Smooth muscle cell (in vitro differentiated cells): ENCODE data around the gene ARHGAP40. TPM values are rescaled to one million over a fixed set of nuclear protein-coding genes. Genes with fewer than 3 reads are reported as not detected.

Experiments
- DNase-seq: peaks from one replicate; lab custom pipeline; 2025; ENCODE audit not compliant: unreplicated experiment; lab: John Stamatoyannopoulos, UW
- H2AFZ ChIP-seq: fragments of 200-600 bp; sonication (generic); 2 replicates; pipeline ENCODE4 v1.6.0; 2016; ENCODE audit warnings: antibody characterized with exemption, low read depth, mild to moderate bottlenecking
- H3F3A ChIP-seq: fragments of 200-600 bp; sonication (generic); 2 replicates; pipeline ENCODE4 v1.6.0; 2017; ENCODE audit warnings: antibody characterized with exemption, low read depth
- H3K27ac ChIP-seq: fragments of 200-600 bp; sonication (generic); 2 replicates; pipeline ENCODE4 v1.5.1; 2016; ENCODE audit warnings: low read depth, mild to moderate bottlenecking
- H3K27me3 ChIP-seq: fragments of 200-600 bp; sonication (generic); 2 replicates; pipeline ENCODE4 v1.6.1; 2016; ENCODE audit warnings: low read depth, mild to moderate bottlenecking
- H3K36me3 ChIP-seq: fragments of 200-600 bp; sonication (generic); 2 replicates; pipeline ENCODE4 v1.5.1; 2016; ENCODE audit warnings: low read depth
- H3K4me1 ChIP-seq: fragments of 200-600 bp; sonication (generic); 2 replicates; pipeline ENCODE4 v1.5.1; 2016; ENCODE audit warnings: low read depth
- H3K4me2 ChIP-seq: fragments of 200-600 bp; sonication (generic); 2 replicates; pipeline ENCODE4 v1.6.0; 2016; ENCODE audit warnings: mild to moderate bottlenecking
- H3K4me3 ChIP-seq: fragments of 200-600 bp; sonication (generic); 2 replicates; pipeline ENCODE4 v1.5.1; 2016; ENCODE audit warnings: mild to moderate bottlenecking
- H3K79me2 ChIP-seq: fragments of 200-600 bp; sonication (generic); 2 replicates; pipeline ENCODE4 v1.6.0; 2016; ENCODE audit warnings: low read depth, mild to moderate bottlenecking
- H3K9ac ChIP-seq: fragments of 200-600 bp; sonication (generic); 2 replicates; pipeline ENCODE4 v1.6.0; 2016; ENCODE audit warnings: low read depth
- H3K9me3 ChIP-seq: fragments of 200-600 bp; sonication (generic); replicated peaks from 2 replicates; pipeline ENCODE4 v1.5.1; 2016; ENCODE audit warnings: low read depth
- H4K20me1 ChIP-seq: fragments of 200-600 bp; sonication (generic); 2 replicates; pipeline ENCODE4 v1.6.0; 2016; ENCODE audit warnings: low read depth
- WGBS: methylation state at CpG from one replicate; pipeline ENCODE4 v1.1.7; 2016; ENCODE audit warnings: low lambda C conversion rate; 5-methylcytosine and 5-hydroxymethylcytosine counted together
- polyA plus RNA-seq: library from polyadenylated mRNA; unstranded; fragments of >200 nt; fragmentation: Nextera tagmentation; extraction: Ambion mirVana; gene quantifications from 2 replicates; pipeline ENCODE4 v1.2.1, GENCODE V29; 2016
- total RNA-seq: library from RNA; depleted of rRNA; stranded (reverse); fragments of >200 nt; gene quantifications from 2 replicates; pipeline ENCODE4 v1.2.3, GENCODE V29; 2014
- TF ChIP-seq, protein P1 (sequence below): fragments of 200-600 bp; sonication (generic); IDR thresholded peaks from 2 replicates; pipeline ENCODE4 v1.5.1; 2017; ENCODE audit warnings: borderline replicate concordance, mild to moderate bottlenecking, antibody characterized with exemption; ENCODE audit not compliant: insufficient read depth, poor library complexity, severe bottlenecking

Gene ARHGAP40
- total and polyA plus RNA-seq, 2 experiments from 2014 or later = 0.22 TPM; not detected in 1

DNA sequence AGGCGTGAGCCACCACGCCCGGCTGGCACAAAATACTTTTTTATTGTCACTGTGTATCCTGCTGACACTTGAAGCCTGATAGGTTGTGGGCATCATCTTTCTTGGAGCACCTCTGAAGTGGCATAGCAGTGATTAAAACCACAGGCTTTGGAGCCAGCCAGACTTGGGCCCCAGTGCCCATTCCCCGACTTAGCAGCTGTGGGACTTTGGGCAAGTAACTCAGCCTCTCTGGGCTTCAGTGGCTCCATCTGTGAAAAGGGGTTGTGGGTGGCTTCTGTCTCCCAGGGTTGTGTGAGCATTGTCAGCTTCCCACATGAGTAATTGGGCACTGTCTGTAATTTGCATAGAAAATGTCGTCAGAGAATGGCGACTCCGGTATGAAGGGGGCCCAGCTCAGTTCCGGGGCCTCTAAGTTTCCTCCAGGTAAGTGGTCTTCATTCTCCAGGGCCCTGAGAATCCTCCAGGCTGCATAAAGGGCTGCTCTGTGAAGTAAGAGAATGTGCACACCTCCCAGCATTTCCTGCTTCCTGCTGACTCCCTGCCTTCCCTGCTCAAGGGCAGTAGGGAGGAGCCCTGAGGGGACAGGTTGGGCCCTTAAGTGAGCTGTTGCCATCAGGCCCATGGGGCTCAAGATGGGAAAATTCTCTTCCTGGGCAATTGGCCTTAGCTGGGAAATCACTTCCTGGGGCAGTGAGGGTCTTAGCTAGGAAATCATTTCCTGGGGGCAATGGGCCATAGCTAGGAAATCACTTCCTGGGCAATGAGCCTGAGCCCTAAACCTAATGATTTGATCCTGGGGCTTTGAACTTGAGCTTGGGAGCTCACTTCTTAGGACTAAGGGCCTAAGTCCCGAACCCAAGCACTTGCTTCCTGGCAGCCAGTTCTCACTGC, 27.2 kb downstream of the ARHGAP40 start:
- 81% methylated on average over 9 of the region's 9 CpGs for WGBS
- H3F3A ChIP-seq = no peaks in the 10 kb centered on the region
- no peak overlapping the region for H3K27ac ChIP-seq
- no peaks in the 10 kb centered on the region for H3K4me1 ChIP-seq
- H4K20me1 ChIP-seq = no peaks in the 10 kb centered on the region
- H2AFZ ChIP-seq = no peak overlapping the region
- no peak overlapping the region for H3K9ac ChIP-seq
- DNase-seq = no peak
- H3K79me2 ChIP-seq = no peaks in the 10 kb centered on the region
- TF ChIP-seq, protein P1, sequence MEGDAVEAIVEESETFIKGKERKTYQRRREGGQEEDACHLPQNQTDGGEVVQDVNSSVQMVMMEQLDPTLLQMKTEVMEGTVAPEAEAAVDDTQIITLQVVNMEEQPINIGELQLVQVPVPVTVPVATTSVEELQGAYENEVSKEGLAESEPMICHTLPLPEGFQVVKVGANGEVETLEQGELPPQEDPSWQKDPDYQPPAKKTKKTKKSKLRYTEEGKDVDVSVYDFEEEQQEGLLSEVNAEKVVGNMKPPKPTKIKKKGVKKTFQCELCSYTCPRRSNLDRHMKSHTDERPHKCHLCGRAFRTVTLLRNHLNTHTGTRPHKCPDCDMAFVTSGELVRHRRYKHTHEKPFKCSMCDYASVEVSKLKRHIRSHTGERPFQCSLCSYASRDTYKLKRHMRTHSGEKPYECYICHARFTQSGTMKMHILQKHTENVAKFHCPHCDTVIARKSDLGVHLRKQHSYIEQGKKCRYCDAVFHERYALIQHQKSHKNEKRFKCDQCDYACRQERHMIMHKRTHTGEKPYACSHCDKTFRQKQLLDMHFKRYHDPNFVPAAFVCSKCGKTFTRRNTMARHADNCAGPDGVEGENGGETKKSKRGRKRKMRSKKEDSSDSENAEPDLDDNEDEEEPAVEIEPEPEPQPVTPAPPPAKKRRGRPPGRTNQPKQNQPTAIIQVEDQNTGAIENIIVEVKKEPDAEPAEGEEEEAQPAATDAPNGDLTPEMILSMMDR = no peak
- no peak overlapping the region for H3K4me2 ChIP-seq
- H3K27me3 ChIP-seq = no peaks in the 10 kb centered on the region
- H3K9me3 ChIP-seq = no peaks in the 10 kb centered on the region
- H3K36me3 ChIP-seq = no peaks in the 10 kb centered on the region
- H3K4me3 ChIP-seq = no peak overlapping the region

DNA sequence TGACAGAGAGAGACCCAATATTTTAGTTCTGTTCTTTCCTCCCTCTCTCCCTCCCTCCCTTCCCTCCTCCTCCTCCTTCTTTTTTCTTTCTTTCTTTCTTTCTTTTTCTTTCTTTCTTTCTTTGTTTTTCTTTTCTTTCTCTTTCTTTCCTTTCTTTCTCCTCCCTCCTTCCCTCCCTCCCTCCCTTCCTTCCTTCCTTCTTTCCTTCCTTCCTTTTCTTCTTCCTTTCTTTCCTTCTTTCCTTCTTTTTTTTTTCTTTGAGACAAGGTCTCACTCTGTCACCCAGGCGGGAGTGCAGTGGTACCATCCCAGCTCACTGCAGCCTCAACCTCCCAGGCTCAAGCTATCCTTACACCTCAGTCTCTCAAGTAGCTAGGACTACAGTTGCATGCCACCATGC, 28.4 kb downstream of the ARHGAP40 start:
- Histone ChIP-seq H3K79me2 (no peaks in the 10 kb centered on the region), H3K36me3 (no peaks in the 10 kb centered on the region), H4K20me1 (no peaks in the 10 kb centered on the region), H3F3A (no peaks in the 10 kb centered on the region), H2AFZ (no peak overlapping the region), H3K27me3 (no peaks in the 10 kb centered on the region), H3K4me1 (no peaks in the 10 kb centered on the region), H3K9ac (no peak overlapping the region), H3K4me3 (no peak overlapping the region), H3K4me2 (no peak overlapping the region), H3K27ac (no peak overlapping the region), H3K9me3 (no peaks in the 10 kb centered on the region)
- DNase-seq = no peak
- TF ChIP-seq, protein P1 = no peak
- 88% methylated on average over 1 of the region's 1 CpG for WGBS

DNA sequence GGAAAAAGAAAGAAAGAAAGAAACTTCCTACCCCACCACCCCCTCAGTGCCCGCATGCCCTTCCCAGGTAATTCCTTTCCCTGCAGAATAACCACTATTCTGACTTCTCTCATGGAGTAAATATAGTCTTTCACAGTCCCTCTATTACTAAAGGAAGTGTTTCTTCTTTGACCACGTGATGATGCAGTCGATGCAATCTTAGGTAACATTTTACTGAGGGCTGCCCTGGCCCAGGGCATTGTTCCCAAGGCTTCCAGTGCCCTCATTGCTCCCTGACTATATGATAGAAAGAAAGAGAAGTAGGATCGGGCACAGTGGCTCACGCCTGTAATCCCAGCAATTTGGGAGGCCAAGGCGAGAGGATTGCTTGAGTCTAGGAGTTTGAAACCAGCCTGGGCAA, 29.1 kb downstream of the ARHGAP40 start:
- no peak overlapping the region for H3K27ac ChIP-seq
- H3K4me1 ChIP-seq = no peaks in the 10 kb centered on the region
- no peak overlapping the region for H3K4me3 ChIP-seq
- no peak overlapping the region for H3K9ac ChIP-seq
- H4K20me1 ChIP-seq = no peaks in the 10 kb centered on the region
- no peaks in the 10 kb centered on the region for H3K36me3 ChIP-seq
- no peaks in the 10 kb centered on the region for H3K27me3 ChIP-seq
- WGBS = 90% methylated on average over 6 of the region's 6 CpGs
- H3K79me2 ChIP-seq = no peaks in the 10 kb centered on the region
- H3K4me2 ChIP-seq = no peak overlapping the region
- DNase-seq = no peak
- no peak overlapping the region for H2AFZ ChIP-seq
- no peaks in the 10 kb centered on the region for H3F3A ChIP-seq
- TF ChIP-seq, protein P1 = no peak
- no peaks in the 10 kb centered on the region for H3K9me3 ChIP-seq
